OCI-LY3 (cell line): ENCODE measurements around the gene CYTH1.

Source experiments
- H2AFZ ChIP-seq: fragments of 200-600, 300-600 bp; shearing (Covaris generic); 2 replicates; pipeline ENCODE4 v1.6.0; 2014; ENCODE audit warnings: antibody characterized with exemption, low read depth, low read length
- H3K27ac ChIP-seq: fragments of 200-600, 300-600 bp; sonication (generic); 2 replicates; pipeline ENCODE4 v1.5.1; 2014; ENCODE audit warnings: mild to moderate bottlenecking, low read length, moderate library complexity, mixed read lengths
- H3K27me3 ChIP-seq: fragments of 200-600, 300-600 bp; sonication (generic); 2 replicates; pipeline ENCODE4 v1.6.1; 2014; ENCODE audit warnings: low read depth, low read length, mixed read lengths
- H3K36me3 ChIP-seq: fragments of 200-600, 300-600 bp; sonication (generic); replicated peaks from 2 replicates; pipeline ENCODE3; 2014; ENCODE audit warnings: low read depth, low read length, mixed read lengths
- H3K4me1 ChIP-seq: fragments of 300-600, 200-600 bp; sonication (generic); 2 replicates; pipeline ENCODE4 v1.6.1; 2014; ENCODE audit warnings: low read length, mixed read lengths
- H3K4me2 ChIP-seq: fragments of 200-600, 300-600 bp; sonication (generic); 2 replicates; pipeline ENCODE4 v1.6.1; 2014; ENCODE audit warnings: low read length, mixed read lengths
- H3K4me3 ChIP-seq: fragments of 300-600, 200-600 bp; sonication (generic); 2 replicates; pipeline ENCODE4 v1.5.1; 2014; ENCODE audit warnings: antibody characterized with exemption, mild to moderate bottlenecking, low read length, moderate library complexity
- H3K79me2 ChIP-seq: fragments of 300-600, 200-600 bp; shearing (Covaris generic); 2 replicates; pipeline ENCODE4 v1.6.1; 2014; ENCODE audit warnings: mild to moderate bottlenecking, low read length, mixed read lengths
- H3K9ac ChIP-seq: fragments of 300-600, 200-600 bp; shearing (Covaris generic); 2 replicates; pipeline ENCODE4 v1.6.0; 2014; ENCODE audit warnings: mild to moderate bottlenecking, low read length, moderate library complexity
- H3K9me3 ChIP-seq: fragments of 200-600, 300-600 bp; shearing (Covaris generic); 2 replicates; pipeline ENCODE4 v1.6.1; 2014; ENCODE audit warnings: low read length, mixed read lengths; ENCODE audit not compliant: insufficient read depth
- H4K20me1 ChIP-seq: fragments of 200-600, 300-600 bp; sonication (generic); 2 replicates; pipeline ENCODE4 v1.6.1; 2016; ENCODE audit warnings: low read length, mixed read lengths; ENCODE audit not compliant: insufficient read depth
- CTCF ChIP-seq: fragments of 200-600, 300-600 bp; sonication (generic); IDR thresholded peaks from 2 replicates; pipeline ENCODE4 v1.5.1; 2014; ENCODE audit warnings: antibody characterized with exemption, low read length, low read depth
- EZH2phosphoT487 ChIP-seq: fragments of 200-600 bp; shearing (Covaris generic); IDR thresholded peaks from 2 replicates; pipeline ENCODE4 v1.6.1; 2018; ENCODE audit warnings: antibody characterized with exemption, mixed run types, low read depth

Gene CYTH1

GRCh38 chr17:78818152-78818846 lies 36.2 kb upstream of the CYTH1 start:
- Histone ChIP-seq H3K27me3 (no peaks in the 10 kb centered on the region), H3K9me3 (no peaks in the 10 kb centered on the region), H3K79me2 (0 out of 2 replicates have a peak, but pooled peaks cover 3% of the 10 kb centered on the region), H3K27ac (no peak overlapping the region), H3K4me3 (no peak overlapping the region), H3K36me3 (peaks cover 66% of the 10 kb centered on the region), H3K4me1 (no peaks in the 10 kb centered on the region), H3K4me2 (no peak overlapping the region), H2AFZ (no peak overlapping the region), H4K20me1 (peaks cover 3% of the 10 kb centered on the region; the same call in 1 of the 2 replicates), H3K9ac (no peak overlapping the region)
- no peak for TF ChIP-seq CTCF
- TF ChIP-seq EZH2phosphoT487 = no peak

GRCh38 chr17:78817123-78817522 lies 35.0 kb upstream of the CYTH1 start:
- H3K27me3 ChIP-seq = no peaks in the 10 kb centered on the region
- H3K36me3 ChIP-seq = peaks cover 62% of the 10 kb centered on the region
- H3K4me3 ChIP-seq = no peak overlapping the region
- H3K27ac ChIP-seq = no peak overlapping the region
- H3K4me1 ChIP-seq = no peaks in the 10 kb centered on the region
- H3K9ac ChIP-seq = no peak overlapping the region
- no peak for TF ChIP-seq EZH2phosphoT487
- no peak for TF ChIP-seq CTCF
- no peaks in the 10 kb centered on the region for H4K20me1 ChIP-seq
- H3K4me2 ChIP-seq = no peak overlapping the region
- no peak overlapping the region for H2AFZ ChIP-seq
- H3K9me3 ChIP-seq = no peaks in the 10 kb centered on the region
- no peaks in the 10 kb centered on the region for H3K79me2 ChIP-seq

GRCh38 chr17:78815696-78816095 lies 33.6 kb upstream of the CYTH1 start:
- Histone ChIP-seq H3K79me2 (no peaks in the 10 kb centered on the region), H3K4me1 (no peaks in the 10 kb centered on the region), H4K20me1 (no peaks in the 10 kb centered on the region), H3K9ac (no peak overlapping the region), H3K36me3 (peaks cover 61% of the 10 kb centered on the region), H3K9me3 (no peaks in the 10 kb centered on the region), H3K4me3 (no peak overlapping the region), H3K27ac (no peak overlapping the region), H2AFZ (no peak overlapping the region), H3K27me3 (no peaks in the 10 kb centered on the region), H3K4me2 (no peak overlapping the region)
- TF ChIP-seq CTCF (no peak), EZH2phosphoT487 (no peak)

GRCh38 chr17:78812855-78813254 lies 30.8 kb upstream of the CYTH1 start:
- Histone ChIP-seq H3K4me2 (no peak overlapping the region), H3K4me3 (no peak overlapping the region), H2AFZ (no peak overlapping the region), H3K9me3 (no peaks in the 10 kb centered on the region), H3K79me2 (no peaks in the 10 kb centered on the region), H3K36me3 (peaks cover 62% of the 10 kb centered on the region), H3K27me3 (no peaks in the 10 kb centered on the region), H4K20me1 (no peaks in the 10 kb centered on the region), H3K4me1 (no peaks in the 10 kb centered on the region), H3K9ac (no peak overlapping the region), H3K27ac (no peak overlapping the region)
- TF ChIP-seq EZH2phosphoT487 (no peak), CTCF (no peak)
